Thyroid gland (tissue), 4 donors: ENCODE results near the gene NUAK1. TPM values are rescaled to one million over a fixed set of nuclear protein-coding genes. Genes with fewer than 3 reads are reported as not detected.
"Not testable (repeated sequence)": the region's sequence is repeated elsewhere in the genome, so short reads cannot be mapped to it uniquely, and the experiment has no call there.

Source experiments
- DNase-seq, 2 donors: peaks; one replicate each; pipeline ENCODE4 v3.0.0-alpha.2; 2019
- H3K27ac ChIP-seq, 3 donors: fragments of 200-600 bp; sonication (generic); 1 replicate in 2 of 3; 2 replicates in 1 of 3; pipeline ENCODE4 v1.5.1; 2016 to 2019; ENCODE audit warnings: mild to moderate bottlenecking in 1 of 3, moderate library complexity in 1 of 3
- H3K27me3 ChIP-seq: fragments of 200-600 bp; sonication (generic); one replicate; pipeline ENCODE4 v1.5.1; 2019
- H3K36me3 ChIP-seq, 2 donors: fragments of 200-600 bp; sonication (generic); one replicate each; pipeline ENCODE4 v1.5.1; 2016 to 2019
- H3K4me1 ChIP-seq, 2 donors: fragments of 200-600 bp; sonication (generic); one replicate each; pipeline ENCODE4 v1.5.1; 2017 to 2019
- H3K4me3 ChIP-seq, 3 donors: fragments of 200-600 bp; sonication (generic); replicated peaks in 1 of 3; 1 replicate in 2 of 3; 2 replicates in 1 of 3; pipeline ENCODE4 v1.5.1; 2016; ENCODE audit warnings: mild to moderate bottlenecking in 1 of 3
- H3K9me3 ChIP-seq: fragments of 200-600 bp; sonication (generic); one replicate; pipeline ENCODE4 v1.5.1; 2017
- POLR2A ChIP-seq, 2 donors: fragments of 450-650 bp; IDR thresholded peaks; one replicate each; pipeline ENCODE4 v1.6.1; 2017; ENCODE audit warnings: antibody characterized with exemption in 2 of 2, mild to moderate bottlenecking in 2 of 2, moderate library complexity in 1 of 2
- WGBS, 2 donors: methylation state at CpG; one replicate each; pipeline ENCODE4 v1.1.5; 2017; 5-methylcytosine and 5-hydroxymethylcytosine counted together
- intact Hi-C: fragments of 100-400 bp; cut with DNase I; formaldehyde crosslinking; loops from one replicate; pipeline ENCODE4 v1.15.1; 2023
- total RNA-seq, 4 donors: library from RNA; depleted of rRNA; stranded (reverse); fragments of >200 nt; gene quantifications; one replicate each; pipeline ENCODE4 v1.2.3, GENCODE V29; 2016
- TF ChIP-seq, protein P1 (sequence below), 6 experiments: fragments of 200-600 bp in 3 of 6; fragments of 450-650 bp in 3 of 6; sonication (generic) in 3 of 6; IDR thresholded peaks; one replicate each; pipeline ENCODE4 v1.5.1; 2016 to 2019; ENCODE audit warnings: antibody characterized with exemption in 6 of 6, mild to moderate bottlenecking in 2 of 6, inconsistent platforms in 1 of 6, moderate library complexity in 1 of 6

Gene NUAK1
- total RNA-seq, 4 donors from 2014 or later: 4.5 to 38.4 (median 10.6) TPM

DNA sequence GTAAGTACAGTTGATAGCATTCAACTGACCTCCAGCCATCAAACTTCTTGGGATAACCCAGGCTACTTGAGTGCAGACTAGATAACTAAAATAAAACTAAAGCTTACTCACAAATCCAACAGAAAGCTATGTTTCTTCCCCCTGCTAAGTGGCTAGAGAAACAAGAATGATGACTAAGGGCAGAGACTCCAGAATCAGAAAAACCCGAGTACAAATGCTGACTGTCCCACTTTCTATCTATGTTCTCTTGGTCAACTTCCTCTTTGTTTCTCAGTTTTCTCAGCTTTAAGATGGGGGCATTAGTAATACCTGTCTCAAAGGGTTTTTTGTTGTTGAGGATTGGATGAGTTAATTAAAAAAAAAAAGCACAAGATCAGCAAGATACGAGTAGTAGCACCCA, 6.1 kb upstream of the NUAK1 start:
- WGBS, 2 donors: 70 to 86% methylated on average over 2 of the region's 2 CpGs
- H3K9me3 ChIP-seq: no peaks in the 10 kb centered on the region
- no peak for TF ChIP-seq POLR2A (IDR thresholded peaks at IDR 0.05)
- TF ChIP-seq, protein P1, sequence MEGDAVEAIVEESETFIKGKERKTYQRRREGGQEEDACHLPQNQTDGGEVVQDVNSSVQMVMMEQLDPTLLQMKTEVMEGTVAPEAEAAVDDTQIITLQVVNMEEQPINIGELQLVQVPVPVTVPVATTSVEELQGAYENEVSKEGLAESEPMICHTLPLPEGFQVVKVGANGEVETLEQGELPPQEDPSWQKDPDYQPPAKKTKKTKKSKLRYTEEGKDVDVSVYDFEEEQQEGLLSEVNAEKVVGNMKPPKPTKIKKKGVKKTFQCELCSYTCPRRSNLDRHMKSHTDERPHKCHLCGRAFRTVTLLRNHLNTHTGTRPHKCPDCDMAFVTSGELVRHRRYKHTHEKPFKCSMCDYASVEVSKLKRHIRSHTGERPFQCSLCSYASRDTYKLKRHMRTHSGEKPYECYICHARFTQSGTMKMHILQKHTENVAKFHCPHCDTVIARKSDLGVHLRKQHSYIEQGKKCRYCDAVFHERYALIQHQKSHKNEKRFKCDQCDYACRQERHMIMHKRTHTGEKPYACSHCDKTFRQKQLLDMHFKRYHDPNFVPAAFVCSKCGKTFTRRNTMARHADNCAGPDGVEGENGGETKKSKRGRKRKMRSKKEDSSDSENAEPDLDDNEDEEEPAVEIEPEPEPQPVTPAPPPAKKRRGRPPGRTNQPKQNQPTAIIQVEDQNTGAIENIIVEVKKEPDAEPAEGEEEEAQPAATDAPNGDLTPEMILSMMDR (IDR thresholded peaks at IDR 0.05): no peak

DNA sequence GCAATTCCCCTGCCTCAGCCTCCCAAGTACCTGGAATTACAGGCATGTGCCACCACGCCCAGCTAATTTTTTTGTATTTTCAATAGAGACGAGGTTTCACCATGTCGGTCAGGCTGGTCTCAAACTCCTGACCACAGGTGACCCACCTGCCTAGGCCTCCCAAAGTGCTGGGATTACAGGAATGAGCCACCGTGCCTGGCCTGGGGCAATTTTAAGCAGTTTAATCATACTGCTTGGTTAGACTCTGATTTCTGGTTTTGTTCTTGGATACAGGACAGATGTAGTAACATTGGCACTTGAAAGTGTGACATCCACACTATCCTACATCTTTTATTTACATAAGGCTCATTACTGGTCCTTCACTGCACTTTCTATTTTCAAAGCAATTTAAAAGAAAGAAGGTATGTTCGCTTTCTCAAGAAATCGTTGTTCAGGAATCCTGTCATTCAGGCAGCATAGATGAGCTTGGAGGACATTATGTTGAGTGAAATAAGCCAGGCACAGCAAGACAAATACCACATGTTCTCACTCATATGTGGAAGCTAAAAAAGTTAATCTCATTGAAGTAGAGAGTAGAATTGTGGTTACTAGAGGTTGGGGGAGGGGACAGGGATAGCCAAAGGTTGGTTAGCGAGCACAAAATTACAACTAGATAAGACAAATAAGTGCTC, 4.0 kb upstream of the NUAK1 start:
- no peak for TF ChIP-seq POLR2A (IDR thresholded peaks at IDR 0.05)
- TF ChIP-seq, protein P1 (IDR thresholded peaks at IDR 0.05): no peak
- Histone ChIP-seq H3K4me3 (no peak overlapping the region), H3K4me1 (peaks cover 18 to 19% of the 10 kb centered on the region in 2 donors), H3K9me3 (no peaks in the 10 kb centered on the region), H3K27me3 (no peaks in the 10 kb centered on the region), H3K36me3 (no peaks in the 10 kb centered on the region), H3K27ac (no peak overlapping the region)
- intact Hi-C loops: no loop called here
- no peak for DNase-seq
- 85 to 88% methylated on average over 7 of the region's 7 CpGs for WGBS, 2 donors

More for the DNA sequence above, 6.1 kb upstream of the NUAK1 start:
- Histone ChIP-seq H3K27me3 (no peaks in the 10 kb centered on the region), H3K36me3 (no peaks in the 10 kb centered on the region), H3K27ac (no peak overlapping the region), H3K4me3 (no peak overlapping the region), H3K4me1 (peaks cover 12 to 26% of the 10 kb centered on the region in 2 donors)
- DNase-seq: no peak
- intact Hi-C loops: no loop called here

DNA sequence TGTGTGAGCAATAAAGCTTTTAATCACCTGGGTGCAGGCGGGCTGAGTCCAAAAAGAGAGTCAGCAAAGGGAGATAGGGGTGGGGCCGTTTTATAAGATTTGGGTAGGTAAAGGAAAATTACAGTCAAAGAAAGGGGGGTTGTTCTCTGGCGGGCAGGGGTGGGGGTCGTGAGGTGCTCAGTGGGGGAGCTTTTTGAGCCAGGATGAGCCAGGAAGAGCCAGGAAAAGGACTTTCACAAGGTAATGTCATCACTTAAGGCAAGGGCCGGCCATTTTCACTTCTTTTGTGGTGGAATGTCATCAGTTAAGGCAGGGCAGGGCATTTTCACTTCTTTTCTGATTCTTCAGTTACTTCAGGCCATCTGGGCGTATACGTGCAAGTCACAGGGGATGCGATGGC, 3.2 kb upstream of the NUAK1 start:
- H3K27me3 ChIP-seq, H3K9me3 ChIP-seq, H3K4me3 ChIP-seq, H3K36me3 ChIP-seq, H3K27ac ChIP-seq, intact Hi-C loops, DNase-seq: not testable (repeated sequence)
- peaks cover 18% of the 10 kb centered on the region in 2 donors for H3K4me1 ChIP-seq
- 89 to 95% methylated on average over 8 of the region's 8 CpGs for WGBS, 2 donors

DNA sequence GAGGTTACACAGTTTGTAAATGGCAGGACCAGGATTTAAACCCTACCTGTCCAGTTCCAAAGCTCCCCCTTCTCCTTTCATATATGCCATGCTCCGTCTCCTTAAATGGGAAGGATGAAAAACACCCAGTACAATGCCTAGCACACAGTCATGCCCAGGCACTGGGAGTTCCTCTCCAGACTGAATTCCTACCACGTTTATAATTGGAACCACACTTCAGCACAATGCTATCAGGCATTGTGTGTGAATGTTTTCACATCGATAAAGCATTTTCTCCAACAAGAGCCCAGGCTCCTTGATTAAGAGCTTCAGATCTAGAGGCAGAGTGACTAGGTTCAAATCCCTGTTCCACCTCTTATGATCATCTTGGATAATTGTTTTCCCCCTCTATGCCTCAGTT, 2.7 kb upstream of the NUAK1 start:
- intact Hi-C loops: no loop called here
- no peaks in the 10 kb centered on the region for H3K36me3 ChIP-seq
- no peak for TF ChIP-seq POLR2A (IDR thresholded peaks at IDR 0.05)
- TF ChIP-seq, protein P1 (IDR thresholded peaks at IDR 0.05): no peak
- DNase-seq: no peak
- no peak overlapping the region for H3K4me3 ChIP-seq
- H3K27ac ChIP-seq: no peak overlapping the region
- WGBS, 2 donors: 75% methylated on average over 3 of the region's 3 CpGs
- H3K9me3 ChIP-seq: no peaks in the 10 kb centered on the region
- H3K4me1 ChIP-seq: peaks cover 21% of the 10 kb centered on the region in 2 donors
- H3K27me3 ChIP-seq: no peaks in the 10 kb centered on the region

DNA sequence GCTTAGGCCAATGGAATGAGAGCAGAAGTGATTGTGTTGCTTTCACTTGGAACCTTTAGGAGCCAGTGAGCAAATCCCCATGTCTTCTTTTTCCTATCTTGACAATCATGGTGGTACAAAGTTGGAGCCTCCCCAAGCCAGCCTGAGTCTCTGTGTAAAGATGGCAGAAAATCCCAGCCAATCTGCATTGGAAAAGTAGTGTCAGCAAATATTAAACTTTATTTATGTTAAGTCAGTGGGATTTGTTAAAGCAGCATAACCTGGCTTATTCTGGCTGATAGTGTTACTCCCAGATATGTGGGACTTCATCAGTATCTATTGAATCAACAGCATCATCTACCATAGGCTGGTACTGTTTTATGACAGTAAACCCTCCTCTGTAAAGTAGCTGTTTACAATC, 2.2 kb upstream of the NUAK1 start:
- Histone ChIP-seq H3K4me3 (no peak overlapping the region), H3K9me3 (no peaks in the 10 kb centered on the region), H3K27ac (no peak overlapping the region), H3K36me3 (no peaks in the 10 kb centered on the region), H3K27me3 (no peaks in the 10 kb centered on the region), H3K4me1 (peaks cover 25% of the 10 kb centered on the region in 2 donors)
- intact Hi-C loops: no loop called here
- DNase-seq: no peak
- no peak for TF ChIP-seq POLR2A (IDR thresholded peaks at IDR 0.05)
- TF ChIP-seq, protein P1 (IDR thresholded peaks at IDR 0.05): no peak
